Parathyroid adenoma (tissue), 2 donors: ENCODE measurements around the gene KCNH5.

Source experiments
- H2AFZ ChIP-seq: fragments of 300-600 bp; sonication (generic); one replicate; pipeline ENCODE4 v1.7.0; 2017; ENCODE audit warnings: antibody characterized with exemption, mild to moderate bottlenecking
- H3K27ac ChIP-seq: fragments of 300-600 bp; sonication (generic); one replicate; pipeline ENCODE4 v1.7.0; 2017
- H3K27me3 ChIP-seq: fragments of 300-600 bp; sonication (generic); one replicate; pipeline ENCODE4 v1.7.0; 2017; ENCODE audit warnings: low read length; ENCODE audit not compliant: control insufficient read depth, insufficient read depth
- H3K36me3 ChIP-seq: fragments of 300-600 bp; sonication (generic); one replicate; pipeline ENCODE4 v1.7.0; 2017; ENCODE audit warnings: low read length; ENCODE audit not compliant: control insufficient read depth, insufficient read depth
- H3K4me1 ChIP-seq: fragments of 300-600 bp; sonication (generic); one replicate; pipeline ENCODE4 v1.7.0; 2017; ENCODE audit warnings: control low read depth
- H3K4me2 ChIP-seq: fragments of 300-600 bp; sonication (generic); one replicate; pipeline ENCODE4 v1.7.0; 2017; ENCODE audit warnings: low read length
- H3K4me3 ChIP-seq: fragments of 300-600 bp; sonication (generic); one replicate; pipeline ENCODE4 v1.7.0; 2017; ENCODE audit warnings: low read depth, low read length
- H3K79me2 ChIP-seq: fragments of 300-600 bp; sonication (generic); one replicate; pipeline ENCODE4 v1.7.0; 2017; ENCODE audit warnings: control low read depth
- H3K9ac ChIP-seq: fragments of 300-600 bp; sonication (generic); one replicate; pipeline ENCODE4 v1.7.0; 2017; ENCODE audit warnings: mild to moderate bottlenecking
- H3K9me3 ChIP-seq: fragments of 300-600 bp; sonication (generic); one replicate; pipeline ENCODE4 v1.7.0; 2017; ENCODE audit warnings: low read length; ENCODE audit not compliant: control insufficient read depth
- CTCF ChIP-seq: fragments of 300-600 bp; sonication (generic); IDR thresholded peaks from one replicate; pipeline ENCODE4 v1.7.0; 2017; ENCODE audit warnings: antibody characterized with exemption, mild to moderate bottlenecking
- donor health status: primary hyperparathyroidism.

KCNH5 gene

GRCh38 chr14:62674563-62675237, 370.6 kb downstream of the KCNH5 start:
- H3K27ac ChIP-seq: peak overlapping the region; percentile 48
- peak overlapping the region; percentile 30 for H2AFZ ChIP-seq
- H3K36me3 ChIP-seq: no peaks in the 10 kb centered on the region
- H3K4me3 ChIP-seq: no peak overlapping the region
- no peaks in the 10 kb centered on the region for H3K9me3 ChIP-seq
- H3K27me3 ChIP-seq: no peaks in the 10 kb centered on the region
- H3K79me2 ChIP-seq: no peaks in the 10 kb centered on the region
- no peak for TF ChIP-seq CTCF
- no peak overlapping the region for H3K9ac ChIP-seq
- no peak overlapping the region for H3K4me2 ChIP-seq
- H3K4me1 ChIP-seq: no peaks in the 10 kb centered on the region

DNA sequence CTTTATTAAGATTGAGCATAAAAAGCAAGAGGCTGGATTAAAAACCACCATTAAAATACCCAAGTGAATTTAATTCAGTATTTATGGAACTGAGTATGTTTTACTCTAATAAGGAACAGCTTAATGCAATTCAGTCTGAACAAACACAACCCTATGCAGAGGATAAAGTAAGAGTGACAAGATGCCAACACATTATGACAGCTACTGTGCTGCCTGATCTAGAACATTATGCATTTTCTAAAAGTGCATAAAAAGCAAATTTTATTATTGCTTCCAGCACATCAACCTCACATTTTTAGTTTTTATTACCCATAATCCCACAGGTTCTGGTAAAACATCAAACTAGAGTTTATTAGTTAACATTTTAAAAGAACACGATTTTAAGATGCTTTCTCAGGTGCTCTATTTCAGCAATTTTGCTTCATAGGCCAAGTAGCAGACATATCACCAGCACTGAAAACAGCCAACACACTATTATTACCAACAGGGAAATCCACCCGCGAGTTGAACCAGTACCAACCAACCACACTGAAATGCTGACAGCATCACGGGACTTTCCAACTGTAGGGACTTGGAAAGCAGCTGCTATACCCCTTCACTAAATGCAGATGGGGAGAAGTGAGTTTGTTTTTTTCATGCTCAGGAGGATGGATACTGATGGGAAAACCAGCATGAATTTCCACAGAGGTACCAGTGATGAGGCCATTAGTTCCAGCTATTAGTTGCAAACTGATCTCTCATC, 372.1 kb downstream of the KCNH5 start:
- no peak overlapping the region for H2AFZ ChIP-seq
- H3K9ac ChIP-seq: no peak overlapping the region
- H3K4me2 ChIP-seq: no peak overlapping the region
- no peaks in the 10 kb centered on the region for H3K27me3 ChIP-seq
- H3K4me3 ChIP-seq: no peak overlapping the region
- H3K36me3 ChIP-seq: no peaks in the 10 kb centered on the region
- H3K9me3 ChIP-seq: no peaks in the 10 kb centered on the region
- no peak for TF ChIP-seq CTCF
- no peaks in the 10 kb centered on the region for H3K4me1 ChIP-seq
- H3K79me2 ChIP-seq: no peaks in the 10 kb centered on the region
- H3K27ac ChIP-seq: no peak overlapping the region

GRCh38 chr14:62670526-62670925, 374.7 kb downstream of the KCNH5 start:
- H3K4me3 ChIP-seq: no peak overlapping the region
- no peak overlapping the region for H2AFZ ChIP-seq
- TF ChIP-seq CTCF: no peak
- no peaks in the 10 kb centered on the region for H3K79me2 ChIP-seq
- no peaks in the 10 kb centered on the region for H3K9me3 ChIP-seq
- H3K36me3 ChIP-seq: no peaks in the 10 kb centered on the region
- H3K9ac ChIP-seq: no peak overlapping the region
- H3K4me2 ChIP-seq: no peak overlapping the region
- H3K4me1 ChIP-seq: no peaks in the 10 kb centered on the region
- no peak overlapping the region for H3K27ac ChIP-seq
- H3K27me3 ChIP-seq: no peaks in the 10 kb centered on the region

DNA sequence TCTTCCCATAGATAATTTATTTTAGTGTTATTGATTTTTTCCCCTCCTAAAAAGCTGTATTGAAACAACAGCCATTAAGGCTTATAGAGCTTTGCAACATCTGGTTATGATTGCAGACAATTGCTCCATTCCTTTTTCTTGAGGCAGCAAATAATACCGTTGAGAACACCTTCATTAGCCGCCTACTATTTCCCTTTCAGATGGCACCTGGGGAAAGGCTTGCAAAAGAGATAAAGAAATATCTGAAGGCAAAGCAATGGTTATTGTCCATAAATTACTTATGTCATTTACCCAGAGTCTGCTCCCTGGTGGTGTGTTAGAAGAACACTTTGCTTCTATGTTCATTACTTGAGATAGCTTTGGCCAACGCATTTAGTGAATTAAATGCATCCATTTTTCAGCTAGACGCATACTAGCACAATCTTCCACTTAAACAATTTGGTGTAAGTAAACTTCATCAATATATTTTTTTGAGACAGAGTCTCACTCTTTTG, 377.8 kb downstream of the KCNH5 start:
- no peak overlapping the region for H3K27ac ChIP-seq
- H3K9ac ChIP-seq: no peak overlapping the region
- no peaks in the 10 kb centered on the region for H3K79me2 ChIP-seq
- H3K9me3 ChIP-seq: no peaks in the 10 kb centered on the region
- no peaks in the 10 kb centered on the region for H3K27me3 ChIP-seq
- H2AFZ ChIP-seq: no peak overlapping the region
- no peak overlapping the region for H3K4me3 ChIP-seq
- no peak overlapping the region for H3K4me2 ChIP-seq
- no peaks in the 10 kb centered on the region for H3K36me3 ChIP-seq
- no peaks in the 10 kb centered on the region for H3K4me1 ChIP-seq
- no peak for TF ChIP-seq CTCF
